ENCODE results near the gene HABP2. TPM values are rescaled to one million over a fixed set of nuclear protein-coding genes. Genes with fewer than 3 reads are reported as not detected.

HABP2 gene
- total and polyA plus RNA-seq, 2 of the 4 experiments (the other 2 are of a cell fraction), result not detected

GRCh38 chr10:113590581-113590980, 37.7 kb downstream of the HABP2 start:
- Histone ChIP-seq H3K9ac (ENCODE audit: low read depth, low read length) (no peak overlapping the region), H4K20me1 (ENCODE audit: insufficient read depth, low read length) (no peaks in the 10 kb centered on the region), H2BK5ac (ENCODE audit: low read depth, low read length, poor library complexity, severe bottlenecking) (no peak overlapping the region), H3K36me3 (ENCODE audit: control insufficient read depth, insufficient read depth, low read length) (no peaks in the 10 kb centered on the region), H4K8ac (ENCODE audit: low read depth in 2 of 2, low read length in 2 of 2) (no peak overlapping the region), H2BK15ac (ENCODE audit: low read depth, low read length) (no peak overlapping the region), H3K79me1 (ENCODE audit: low read depth in 1 of 2, low read length in 2 of 2) (no peaks in the 10 kb centered on the region), H3K27me3 (ENCODE audit: control insufficient read depth, insufficient read depth, low read length) (no peaks in the 10 kb centered on the region), H2BK20ac (ENCODE audit: low read depth, low read length) (no peak overlapping the region), H3K14ac (replicated peaks; ENCODE audit: low read depth, low read length) (no peak overlapping the region), H4K91ac (ENCODE audit: insufficient read depth, low read depth, low read length) (no peak overlapping the region), H3K27ac (ENCODE audit: insufficient read depth, low read length) (no peak overlapping the region), H3K9me1 (ENCODE audit: insufficient read depth, low read length) (no peaks in the 10 kb centered on the region), H3K23ac (ENCODE audit: low read depth, low read length) (no peak overlapping the region), H2AK5ac (ENCODE audit: low read depth, low read length) (no peak overlapping the region), H3K4ac (ENCODE audit: low read depth, low read length) (no peak overlapping the region), H3K18ac (ENCODE audit: low read depth, low read length) (no peak overlapping the region), H2AFZ (replicated peaks; ENCODE audit: low read length, poor library complexity) (no peak overlapping the region), H3K4me3 (ENCODE audit: insufficient read depth, low read depth, low read length) (no peak overlapping the region), H3K56ac (ENCODE audit: extremely low read depth, insufficient read depth, low read length) (no peak overlapping the region), H4K5ac (ENCODE audit: low read depth, low read length) (no peak overlapping the region), H3K9me3 (ENCODE audit: control insufficient read depth, insufficient read depth, low read length) (no peaks in the 10 kb centered on the region), H3K4me2 (ENCODE audit: low read depth, low read length) (no peak overlapping the region), H3K4me1 (ENCODE audit: control insufficient read depth, insufficient read depth, low read length) (no peaks in the 10 kb centered on the region), H2AK9ac (replicated peaks; ENCODE audit: low read depth, low read length, poor library complexity) (no peak overlapping the region), H2BK120ac (ENCODE audit: low read depth, low read length) (no peak overlapping the region)
- no TSS peak for BruUV-seq (replicated peaks)
- TF ChIP-seq ELK1 (IDR thresholded peaks at IDR 0.05; ENCODE audit: borderline replicate concordance, low read depth, low read length) (no peak), BHLHE40 (IDR thresholded peaks at IDR 0.05; ENCODE audit: low read depth, low read length) (no peak), CEBPB (IDR thresholded peaks at IDR 0.05; ENCODE audit: low read depth, low read length) (no peak)
- ATAC-seq (ENCODE audit: low read depth), result no peak
- intact Hi-C loops (cut with micrococcal nuclease), result no loop called here
- ChIA-PET POLR2A (ENCODE audit: unreplicated experiment) (no interaction called here), CTCF (no interaction called here)
- in situ Hi-C loops (cut with MboI; ENCODE audit: low sequenced_read_pairs), result no loop called here
- WGBS, 2 experiments (ENCODE audit: extremely low coverage in 2 of 2, insufficient read length in 1 of 2), result 59% methylated on average over 5 of the region's 12 CpGs; no CpG with 5 or more reads in 1 of the 2 experiments
- dilution Hi-C loops (cut with HindIII; ENCODE audit: low sequenced_read_pairs, unreplicated experiment), result no loop called here
- DNase-seq, result no peak

Data from IMR-90 (cell line).